HL-60 (cell line): ENCODE measurements around the gene HSPB3.
A peak's percentile ranks its signal among the peaks of the same experiment; 100 is the strongest.
"Not testable (repeated sequence)": the region's sequence is repeated elsewhere in the genome, so short reads cannot be mapped to it uniquely, and the experiment has no call there.

Source experiments
- DNase-seq, 2 experiments: peaks; one replicate each; pipeline ENCODE4 v3.0.0-alpha.2; 2010 to 2020; ENCODE audit warnings: low read depth in 1 of 2, low spot score in 1 of 2
- H3K27ac ChIP-seq: fragments of 250-450 bp; sonication (Bioruptor Pico); replicated peaks from 2 replicates; pipeline ENCODE4 v1.5.1; 2020; ENCODE audit warnings: mild to moderate bottlenecking, moderate library complexity
- H3K27me3 ChIP-seq: fragments of 250-450 bp; sonication (Bioruptor Pico); 2 replicates; pipeline ENCODE4 v1.5.1; 2021; ENCODE audit warnings: mild to moderate bottlenecking, moderate library complexity; ENCODE audit not compliant: insufficient read depth, poor library complexity, severe bottlenecking
- H3K4me3 ChIP-seq: replicated peaks from 2 replicates; pipeline ENCODE4 v1.5.1; 2011; ENCODE audit warnings: mild to moderate bottlenecking, control low read depth, low read length; ENCODE audit not compliant: insufficient read depth
- CTCF ChIP-seq: IDR thresholded peaks from one replicate; pipeline ENCODE4 v1.5.1; 2011; ENCODE audit warnings: low read length, control low read depth, inconsistent platforms; ENCODE audit not compliant: insufficient read depth
- GABPA ChIP-seq: IDR thresholded peaks from 2 replicates; pipeline ENCODE4 v1.6.1; 2012; ENCODE audit warnings: low read depth
- POLR2AphosphoS5 ChIP-seq: IDR thresholded peaks from 2 replicates; pipeline ENCODE4 v1.6.1; 2012; ENCODE audit warnings: low read depth
- SPI1 ChIP-seq: IDR thresholded peaks from 2 replicates; pipeline ENCODE4 v1.6.1; 2012; ENCODE audit warnings: low read depth, mild to moderate bottlenecking, borderline replicate concordance
- TF ChIP-seq, protein P1 (sequence below): IDR thresholded peaks from 2 replicates; pipeline ENCODE4 v1.6.1; 2012; ENCODE audit warnings: low read depth; ENCODE audit not compliant: insufficient replicate concordance

HSPB3 gene

GRCh38 chr5:54415896-54416601, 39.5 kb upstream of the HSPB3 start:
- no peak for DNase-seq
- Histone ChIP-seq H3K27ac (no peak overlapping the region), H3K4me3 (no peak overlapping the region), H3K27me3 (no peaks in the 10 kb centered on the region)
- TF ChIP-seq SPI1, result no peak
- TF ChIP-seq, protein P1, sequence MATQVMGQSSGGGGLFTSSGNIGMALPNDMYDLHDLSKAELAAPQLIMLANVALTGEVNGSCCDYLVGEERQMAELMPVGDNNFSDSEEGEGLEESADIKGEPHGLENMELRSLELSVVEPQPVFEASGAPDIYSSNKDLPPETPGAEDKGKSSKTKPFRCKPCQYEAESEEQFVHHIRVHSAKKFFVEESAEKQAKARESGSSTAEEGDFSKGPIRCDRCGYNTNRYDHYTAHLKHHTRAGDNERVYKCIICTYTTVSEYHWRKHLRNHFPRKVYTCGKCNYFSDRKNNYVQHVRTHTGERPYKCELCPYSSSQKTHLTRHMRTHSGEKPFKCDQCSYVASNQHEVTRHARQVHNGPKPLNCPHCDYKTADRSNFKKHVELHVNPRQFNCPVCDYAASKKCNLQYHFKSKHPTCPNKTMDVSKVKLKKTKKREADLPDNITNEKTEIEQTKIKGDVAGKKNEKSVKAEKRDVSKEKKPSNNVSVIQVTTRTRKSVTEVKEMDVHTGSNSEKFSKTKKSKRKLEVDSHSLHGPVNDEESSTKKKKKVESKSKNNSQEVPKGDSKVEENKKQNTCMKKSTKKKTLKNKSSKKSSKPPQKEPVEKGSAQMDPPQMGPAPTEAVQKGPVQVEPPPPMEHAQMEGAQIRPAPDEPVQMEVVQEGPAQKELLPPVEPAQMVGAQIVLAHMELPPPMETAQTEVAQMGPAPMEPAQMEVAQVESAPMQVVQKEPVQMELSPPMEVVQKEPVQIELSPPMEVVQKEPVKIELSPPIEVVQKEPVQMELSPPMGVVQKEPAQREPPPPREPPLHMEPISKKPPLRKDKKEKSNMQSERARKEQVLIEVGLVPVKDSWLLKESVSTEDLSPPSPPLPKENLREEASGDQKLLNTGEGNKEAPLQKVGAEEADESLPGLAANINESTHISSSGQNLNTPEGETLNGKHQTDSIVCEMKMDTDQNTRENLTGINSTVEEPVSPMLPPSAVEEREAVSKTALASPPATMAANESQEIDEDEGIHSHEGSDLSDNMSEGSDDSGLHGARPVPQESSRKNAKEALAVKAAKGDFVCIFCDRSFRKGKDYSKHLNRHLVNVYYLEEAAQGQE, result no peak
- TF ChIP-seq CTCF, result no peak
- no peak for TF ChIP-seq GABPA

DNA sequence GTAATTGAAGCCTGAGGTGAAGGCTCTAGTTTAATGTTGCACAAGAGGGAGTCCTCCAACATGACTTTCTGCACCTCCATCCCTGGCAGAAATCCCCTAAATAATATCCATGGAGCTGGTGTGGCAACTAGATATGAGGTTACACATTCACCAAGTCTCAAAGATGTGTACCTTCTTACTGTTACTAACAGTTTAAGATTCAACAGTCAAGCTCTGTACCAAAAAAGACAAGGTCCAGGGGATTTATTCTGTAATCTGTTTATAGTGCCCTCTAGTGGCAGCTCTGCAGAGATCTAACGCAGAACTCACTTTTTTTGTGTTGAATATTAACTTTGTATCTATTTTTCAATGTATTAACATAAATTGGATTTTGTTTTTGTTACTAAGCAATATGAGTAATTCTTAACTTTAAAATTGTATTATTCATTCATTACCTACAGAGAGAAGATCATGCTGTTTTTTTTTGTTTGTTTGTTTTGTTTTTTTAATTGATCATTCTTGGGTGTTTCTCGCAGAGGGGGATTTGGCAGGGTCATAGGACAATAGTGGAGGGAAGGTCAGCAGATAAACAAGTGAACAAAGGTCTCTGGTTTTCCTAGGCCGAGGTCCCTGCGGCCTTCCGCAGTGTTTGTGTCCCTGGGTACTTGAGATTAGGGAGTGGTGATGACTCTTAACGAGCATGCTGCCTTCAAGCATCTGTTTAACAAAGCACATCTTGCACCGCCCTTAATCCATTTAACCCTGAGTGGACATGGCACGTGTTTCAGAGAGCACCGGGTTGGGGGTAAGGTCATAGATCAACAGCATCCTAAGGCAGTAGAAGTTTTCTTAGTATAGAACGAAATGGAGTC, 35.7 kb upstream of the HSPB3 start:
- not testable (repeated sequence) for H3K4me3 ChIP-seq, H3K27me3 ChIP-seq, H3K27ac ChIP-seq
- peak in 1 of 2 experiments; percentile 1 for DNase-seq

GRCh38 chr5:54420511-54420910, 35.0 kb upstream of the HSPB3 start:
- DNase-seq, H3K4me3 ChIP-seq, H3K27me3 ChIP-seq, H3K27ac ChIP-seq: not testable (repeated sequence)

GRCh38 chr5:54421976-54422375, 33.5 kb upstream of the HSPB3 start:
- TF ChIP-seq POLR2AphosphoS5 (no peak), GABPA (no peak), CTCF (no peak), SPI1 (no peak)
- TF ChIP-seq, protein P1, result no peak
- Histone ChIP-seq H3K27ac (no peak overlapping the region), H3K27me3 (no peaks in the 10 kb centered on the region), H3K4me3 (no peak overlapping the region)
- DNase-seq, result no peak

GRCh38 chr5:54425258-54425657, 30.2 kb upstream of the HSPB3 start:
- DNase-seq, result no peak
- TF ChIP-seq, protein P1, result no peak
- TF ChIP-seq SPI1 (no peak), CTCF (no peak), POLR2AphosphoS5 (no peak), GABPA (no peak)
- Histone ChIP-seq H3K27ac (no peak overlapping the region), H3K27me3 (no peaks in the 10 kb centered on the region), H3K4me3 (no peak overlapping the region)
